ENCODE data around the gene F10. TPM values are rescaled to one million over a fixed set of nuclear protein-coding genes. Genes with fewer than 3 reads are reported as not detected.
"Not testable (repeated sequence)": the region's sequence is repeated elsewhere in the genome, so short reads cannot be mapped to it uniquely, and the experiment has no call there.

Gene F10
- total RNA-seq, 1 donor from 2014 or later: 0.08 TPM

DNA sequence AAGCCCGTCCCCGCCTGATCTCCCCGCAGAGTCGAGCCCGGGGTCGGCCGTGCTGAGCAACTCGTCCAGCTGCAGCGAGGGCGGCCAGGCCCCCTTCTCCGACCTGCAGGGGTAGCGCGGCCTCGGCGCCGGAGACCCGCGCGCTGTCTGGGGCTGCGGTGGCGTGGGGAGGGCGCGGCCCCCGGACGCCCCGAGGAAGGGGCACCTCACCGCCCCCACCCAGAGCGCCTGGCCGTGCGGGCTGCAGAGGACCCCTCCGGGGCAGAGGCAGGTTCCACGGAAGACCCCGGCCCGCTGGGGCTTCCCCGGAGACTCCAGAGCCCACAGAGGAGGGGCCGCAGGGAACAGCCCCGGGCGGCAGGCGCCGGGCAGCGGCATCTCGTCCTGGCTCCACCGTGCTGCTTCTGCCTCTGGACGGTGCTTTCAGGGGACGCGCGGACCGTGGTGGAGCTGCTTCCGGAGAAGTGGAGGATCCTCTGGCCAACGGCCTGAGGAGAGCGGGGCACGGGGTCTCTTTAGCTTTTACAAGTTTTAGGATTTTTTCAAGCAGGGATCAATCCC lies 25.8 kb upstream of the F10 start:
- Histone ChIP-seq H3K36me3 (ENCODE audit: control insufficient read depth, insufficient read depth, low read length) (no peaks in the 10 kb centered on the region), H3K4me3 (ENCODE audit: low read depth, low read length) (no peak overlapping the region), H3K27me3 (ENCODE audit: control insufficient read depth, insufficient read depth, low read length) (peaks cover 31% of the 10 kb centered on the region)
- DNase-seq (ENCODE audit: low read depth): no peak
- TF ChIP-seq, protein P1, sequence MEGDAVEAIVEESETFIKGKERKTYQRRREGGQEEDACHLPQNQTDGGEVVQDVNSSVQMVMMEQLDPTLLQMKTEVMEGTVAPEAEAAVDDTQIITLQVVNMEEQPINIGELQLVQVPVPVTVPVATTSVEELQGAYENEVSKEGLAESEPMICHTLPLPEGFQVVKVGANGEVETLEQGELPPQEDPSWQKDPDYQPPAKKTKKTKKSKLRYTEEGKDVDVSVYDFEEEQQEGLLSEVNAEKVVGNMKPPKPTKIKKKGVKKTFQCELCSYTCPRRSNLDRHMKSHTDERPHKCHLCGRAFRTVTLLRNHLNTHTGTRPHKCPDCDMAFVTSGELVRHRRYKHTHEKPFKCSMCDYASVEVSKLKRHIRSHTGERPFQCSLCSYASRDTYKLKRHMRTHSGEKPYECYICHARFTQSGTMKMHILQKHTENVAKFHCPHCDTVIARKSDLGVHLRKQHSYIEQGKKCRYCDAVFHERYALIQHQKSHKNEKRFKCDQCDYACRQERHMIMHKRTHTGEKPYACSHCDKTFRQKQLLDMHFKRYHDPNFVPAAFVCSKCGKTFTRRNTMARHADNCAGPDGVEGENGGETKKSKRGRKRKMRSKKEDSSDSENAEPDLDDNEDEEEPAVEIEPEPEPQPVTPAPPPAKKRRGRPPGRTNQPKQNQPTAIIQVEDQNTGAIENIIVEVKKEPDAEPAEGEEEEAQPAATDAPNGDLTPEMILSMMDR (IDR thresholded peaks at IDR 0.05; ENCODE audit: insufficient read depth, low read length, poor library complexity, severe bottlenecking): no peak

DNA sequence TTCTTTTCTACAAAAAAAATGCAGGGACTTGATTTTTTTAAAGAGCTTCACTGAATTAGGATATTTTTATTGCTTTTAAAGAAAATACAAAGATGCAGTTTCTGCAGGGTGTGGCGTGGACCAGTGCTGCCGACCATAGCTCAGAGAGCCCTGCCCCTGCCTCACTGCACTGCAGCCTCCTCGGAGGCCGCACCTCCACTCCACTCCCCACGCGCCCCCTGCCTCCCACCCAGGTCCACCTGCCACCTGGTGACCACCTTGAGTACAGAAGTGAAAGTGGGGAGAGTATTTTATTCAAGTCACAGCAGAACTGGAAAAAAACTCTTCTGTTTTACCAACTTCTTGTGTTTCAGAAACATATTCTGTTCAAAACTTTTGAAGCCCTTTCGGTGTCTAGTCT lies 24.9 kb upstream of the F10 start:
- Histone ChIP-seq H3K36me3 (ENCODE audit: control insufficient read depth, insufficient read depth, low read length) (no peaks in the 10 kb centered on the region), H3K27me3 (ENCODE audit: control insufficient read depth, insufficient read depth, low read length) (peaks cover 35% of the 10 kb centered on the region), H3K4me3 (ENCODE audit: low read depth, low read length) (no peak overlapping the region)
- TF ChIP-seq, protein P1 (IDR thresholded peaks at IDR 0.05; ENCODE audit: insufficient read depth, low read length, poor library complexity, severe bottlenecking): no peak
- DNase-seq (ENCODE audit: low read depth): no peak

DNA sequence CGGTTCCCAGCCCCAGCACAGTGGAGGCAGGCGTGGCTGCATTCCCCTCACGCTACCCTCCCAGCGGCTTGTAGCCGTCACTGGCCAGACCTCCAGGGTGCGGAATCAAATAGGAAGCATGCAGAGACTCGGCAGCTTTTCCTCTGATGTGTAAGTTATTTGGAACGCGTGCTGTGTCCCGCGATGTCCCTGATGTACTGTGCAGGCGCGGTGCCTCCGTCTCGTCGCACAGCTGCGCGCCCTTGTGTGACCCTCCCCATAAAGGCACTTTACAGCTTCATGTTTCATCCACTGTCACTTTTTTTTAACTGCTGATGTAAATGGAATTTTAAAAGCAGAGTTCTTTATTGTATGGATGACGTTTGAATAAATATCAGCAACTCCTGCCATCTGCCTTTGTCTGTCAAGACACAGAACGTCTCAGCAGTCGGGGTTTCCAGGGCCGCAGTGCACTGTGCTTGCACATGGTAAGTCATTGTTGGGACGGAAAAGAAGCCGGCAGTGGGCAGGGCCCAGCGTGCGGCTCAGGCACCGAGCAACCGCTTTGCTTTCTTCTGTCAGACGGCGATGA lies 24.4 kb upstream of the F10 start:
- peaks cover 33% of the 10 kb centered on the region for H3K27me3 ChIP-seq (ENCODE audit: control insufficient read depth, insufficient read depth, low read length)
- TF ChIP-seq, protein P1 (IDR thresholded peaks at IDR 0.05; ENCODE audit: insufficient read depth, low read length, poor library complexity, severe bottlenecking): no peak
- H3K36me3 ChIP-seq (ENCODE audit: control insufficient read depth, insufficient read depth, low read length): no peaks in the 10 kb centered on the region
- no peak overlapping the region for H3K4me3 ChIP-seq (ENCODE audit: low read depth, low read length)
- no peak for DNase-seq (ENCODE audit: low read depth)

DNA sequence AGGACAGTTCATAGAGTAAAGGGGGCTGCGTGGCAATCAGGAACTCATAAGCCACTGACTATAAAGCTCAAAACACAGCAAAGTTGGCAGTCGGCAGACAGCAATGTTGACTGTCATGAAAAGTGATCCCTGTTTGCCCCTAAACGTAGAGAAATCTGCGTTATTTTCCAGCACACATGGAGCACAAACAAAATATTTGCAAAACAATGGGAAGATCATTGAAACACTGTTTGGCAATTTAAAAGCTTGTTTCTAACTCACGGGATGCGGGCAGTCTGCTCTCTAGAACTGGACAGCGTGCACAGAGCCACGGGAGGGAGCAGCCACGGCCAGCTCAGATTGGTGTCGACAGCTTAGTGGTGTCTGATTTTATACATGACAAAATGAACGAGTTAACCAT lies 23.5 kb upstream of the F10 start:
- Histone ChIP-seq H3K27me3 (ENCODE audit: control insufficient read depth, insufficient read depth, low read length) (peaks cover 32% of the 10 kb centered on the region), H3K4me3 (ENCODE audit: low read depth, low read length) (no peak overlapping the region), H3K36me3 (ENCODE audit: control insufficient read depth, insufficient read depth, low read length) (no peaks in the 10 kb centered on the region)
- no peak for DNase-seq (ENCODE audit: low read depth)
- TF ChIP-seq, protein P1 (IDR thresholded peaks at IDR 0.05; ENCODE audit: insufficient read depth, low read length, poor library complexity, severe bottlenecking): no peak

DNA sequence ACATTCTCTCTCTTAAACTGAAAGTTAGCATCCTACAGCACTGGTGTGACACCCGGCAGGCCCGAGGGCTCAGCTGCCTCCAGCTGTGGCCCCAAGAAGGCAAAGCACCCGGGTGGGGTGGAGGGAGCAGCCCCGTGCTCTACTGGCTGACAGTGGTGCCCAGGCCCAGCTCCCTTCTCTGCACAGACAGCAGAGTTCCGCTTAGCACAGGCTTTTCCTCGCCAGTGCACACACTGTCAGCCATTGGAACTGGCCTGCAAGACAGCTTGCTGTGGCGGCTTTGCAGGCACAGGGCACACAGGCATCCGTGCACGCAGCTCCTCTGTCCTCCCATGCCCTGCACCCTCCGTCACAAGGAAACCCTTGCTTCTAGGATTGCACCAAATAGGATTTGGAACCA lies 20.3 kb upstream of the F10 start:
- peaks cover 30% of the 10 kb centered on the region for H3K27me3 ChIP-seq (ENCODE audit: control insufficient read depth, insufficient read depth, low read length)
- not testable (repeated sequence) for DNase-seq (ENCODE audit: low read depth); H3K36me3 ChIP-seq (ENCODE audit: control insufficient read depth, insufficient read depth, low read length); H3K4me3 ChIP-seq (ENCODE audit: low read depth, low read length)

DNA sequence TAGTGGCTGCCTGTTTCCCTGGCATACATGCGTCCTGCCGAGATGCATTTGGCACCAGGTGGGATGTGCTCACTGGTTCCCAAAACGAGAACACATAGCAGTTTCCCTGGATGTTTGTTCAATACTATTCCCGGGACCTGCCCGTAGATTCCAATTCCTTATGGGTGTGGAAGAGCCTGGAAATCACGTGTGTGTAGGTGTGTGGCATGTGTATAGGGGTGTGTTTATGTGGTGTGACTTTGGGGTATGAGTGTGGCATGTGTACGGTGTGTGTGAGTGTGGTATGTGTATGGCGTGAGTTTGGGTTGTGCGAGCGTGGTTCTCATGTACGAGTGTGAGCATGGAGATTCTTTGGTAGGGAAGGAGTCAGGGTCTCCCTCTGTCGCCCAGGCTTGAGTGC lies 19.9 kb upstream of the F10 start:
- H3K4me3 ChIP-seq (ENCODE audit: low read depth, low read length): no peak overlapping the region
- TF ChIP-seq, protein P1 (IDR thresholded peaks at IDR 0.05; ENCODE audit: insufficient read depth, low read length, poor library complexity, severe bottlenecking): no peak
- H3K36me3 ChIP-seq (ENCODE audit: control insufficient read depth, insufficient read depth, low read length): no peaks in the 10 kb centered on the region
- peaks cover 30% of the 10 kb centered on the region for H3K27me3 ChIP-seq (ENCODE audit: control insufficient read depth, insufficient read depth, low read length)
- DNase-seq (ENCODE audit: low read depth): no peak

Data from kidney epithelial cell (primary cell).